Measurements from ENCODE around the gene GSN. TPM values are rescaled to one million over a fixed set of nuclear protein-coding genes. Genes with fewer than 3 reads are reported as not detected.

GSN gene
- polyA plus RNA-seq (2013, experiment 1 of 4): 84.5 TPM
- 93.5 TPM for polyA plus RNA-seq (2013, experiment 2 of 4)
- 70.9 TPM for polyA plus RNA-seq (2013, experiment 3 of 4)
- polyA plus RNA-seq (2013, experiment 4 of 4): 76.8 TPM

GRCh38 chr9:121267689-121268597, at the start of gene GSN:
Gene GSN (plus strand): TSS chr9:121268162. CDS start chr9:121301972, 33,810 bp downstream.
- H3K4me1 ChIP-seq (ENCODE audit: control insufficient read depth, insufficient read depth, low read length): peaks cover 36% of the 10 kb centered on the region
- H3K27me3 ChIP-seq (ENCODE audit: control insufficient read depth, insufficient read depth, low read length, poor library complexity, severe bottlenecking): peaks cover 22% of the 10 kb centered on the region
- 1% methylated on average over 64 of the region's 64 CpGs for WGBS, 2 experiments
- H3K4me3 ChIP-seq (ENCODE audit: insufficient read depth, low read depth, low read length): peak within 1 kb of the TSS; percentile 67
- no peaks in the 10 kb centered on the region for H3K9me3 ChIP-seq (ENCODE audit: control insufficient read depth, low read length)
- peak within 1 kb of the TSS; percentile 23 for H3K27ac ChIP-seq (ENCODE audit: insufficient read depth, low read depth, low read length, poor library complexity, severe bottlenecking)
- H3K36me3 ChIP-seq (ENCODE audit: control insufficient read depth, insufficient read depth, low read length): no peaks in the 10 kb centered on the region

DNA sequence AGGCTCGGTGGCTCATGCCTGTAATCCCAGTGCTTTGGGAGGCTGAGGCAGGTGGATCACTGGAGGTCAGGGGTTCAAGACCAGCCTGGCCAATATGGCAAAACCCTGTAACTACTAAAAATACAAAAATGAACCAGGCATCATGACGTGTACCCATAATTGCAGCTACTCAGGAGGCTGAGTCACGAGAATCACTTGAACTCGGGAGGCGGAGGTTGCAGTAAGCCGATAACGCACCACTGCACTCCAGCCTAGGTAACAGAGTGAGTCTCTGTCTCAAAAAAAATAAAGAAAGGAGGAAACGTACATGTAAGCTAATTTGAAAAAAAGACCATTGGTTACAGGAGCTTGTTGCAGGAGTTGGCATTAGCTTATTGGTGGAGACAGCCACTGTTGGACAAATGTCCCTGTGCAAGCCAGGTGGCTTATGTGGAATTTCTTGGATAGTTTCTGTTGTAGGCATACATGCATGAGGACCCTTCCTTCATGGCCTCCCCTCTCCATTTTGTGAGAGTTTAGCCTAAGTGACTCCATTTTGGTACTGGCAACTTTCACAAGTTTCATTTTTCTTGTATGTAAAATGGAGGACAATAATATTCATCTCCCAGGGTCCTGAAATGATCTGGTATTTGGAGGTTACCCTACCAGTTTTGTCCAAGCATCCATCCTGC, 49.5 kb upstream of the GSN start:
- no peak overlapping the region for H3K4me3 ChIP-seq (ENCODE audit: insufficient read depth, low read depth, low read length)
- peaks cover 16% of the 10 kb centered on the region for H3K4me1 ChIP-seq (ENCODE audit: control insufficient read depth, insufficient read depth, low read length)
- H3K36me3 ChIP-seq (ENCODE audit: control insufficient read depth, insufficient read depth, low read length): no peaks in the 10 kb centered on the region
- no peaks in the 10 kb centered on the region for H3K27me3 ChIP-seq (ENCODE audit: control insufficient read depth, insufficient read depth, low read length, poor library complexity, severe bottlenecking)
- H3K9me3 ChIP-seq (ENCODE audit: control insufficient read depth, low read length): no peaks in the 10 kb centered on the region
- WGBS, 2 experiments: 94 to 97% methylated on average over 8 of the region's 8 CpGs
- no peak overlapping the region for H3K27ac ChIP-seq (ENCODE audit: insufficient read depth, low read depth, low read length, poor library complexity, severe bottlenecking)

GRCh38 chr9:121219530-121219929, 48.4 kb upstream of the GSN start:
- Histone ChIP-seq H3K27me3 (ENCODE audit: control insufficient read depth, insufficient read depth, low read length, poor library complexity, severe bottlenecking) (no peaks in the 10 kb centered on the region), H3K27ac (ENCODE audit: insufficient read depth, low read depth, low read length, poor library complexity, severe bottlenecking) (no peak overlapping the region), H3K4me1 (ENCODE audit: control insufficient read depth, insufficient read depth, low read length) (peaks cover 16% of the 10 kb centered on the region), H3K4me3 (ENCODE audit: insufficient read depth, low read depth, low read length) (no peak overlapping the region), H3K36me3 (ENCODE audit: control insufficient read depth, insufficient read depth, low read length) (no peaks in the 10 kb centered on the region), H3K9me3 (ENCODE audit: control insufficient read depth, low read length) (no peaks in the 10 kb centered on the region)
- 85 to 88% methylated on average over 3 of the region's 3 CpGs for WGBS, 2 experiments

DNA sequence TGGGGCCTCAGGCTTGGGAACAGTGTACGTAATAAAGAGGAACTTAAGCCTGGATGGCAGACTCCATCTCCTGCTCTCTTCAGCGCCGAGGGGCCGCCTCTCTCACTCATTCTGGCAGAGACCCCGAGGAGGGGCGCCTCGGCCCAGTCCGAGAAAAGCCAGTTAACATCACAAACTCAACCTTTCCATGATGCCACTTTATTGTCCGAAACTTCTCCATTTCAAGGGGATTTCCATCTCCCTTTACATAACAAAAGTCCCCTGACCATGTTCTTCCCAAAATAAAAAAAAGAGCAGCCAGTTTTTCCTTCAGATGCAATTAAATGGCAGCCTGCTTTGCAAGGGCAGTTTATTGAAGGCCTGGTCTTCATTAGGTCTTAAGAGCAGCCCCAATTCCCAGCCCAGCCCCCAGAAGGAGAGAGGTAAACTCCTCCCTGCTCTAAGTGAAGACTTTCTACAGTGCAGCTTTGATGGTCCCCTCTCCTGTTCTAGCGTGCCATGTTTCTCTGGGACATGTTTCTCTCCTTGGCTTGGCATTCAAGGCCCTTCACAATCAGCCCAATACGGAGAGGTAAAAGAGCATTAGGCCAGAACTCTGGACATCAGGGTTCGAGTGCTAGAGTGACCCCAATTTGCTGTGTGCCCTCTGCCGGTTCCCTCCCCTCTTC, 46.8 kb upstream of the GSN start:
- Histone ChIP-seq H3K4me1 (ENCODE audit: control insufficient read depth, insufficient read depth, low read length) (peaks cover 16% of the 10 kb centered on the region), H3K36me3 (ENCODE audit: control insufficient read depth, insufficient read depth, low read length) (no peaks in the 10 kb centered on the region), H3K27me3 (ENCODE audit: control insufficient read depth, insufficient read depth, low read length, poor library complexity, severe bottlenecking) (no peaks in the 10 kb centered on the region), H3K4me3 (ENCODE audit: insufficient read depth, low read depth, low read length) (no peak overlapping the region), H3K9me3 (ENCODE audit: control insufficient read depth, low read length) (no peaks in the 10 kb centered on the region), H3K27ac (ENCODE audit: insufficient read depth, low read depth, low read length, poor library complexity, severe bottlenecking) (peak overlapping the region; percentile 36)
- 15 to 18% methylated on average over 13 of the region's 13 CpGs for WGBS, 2 experiments

DNA sequence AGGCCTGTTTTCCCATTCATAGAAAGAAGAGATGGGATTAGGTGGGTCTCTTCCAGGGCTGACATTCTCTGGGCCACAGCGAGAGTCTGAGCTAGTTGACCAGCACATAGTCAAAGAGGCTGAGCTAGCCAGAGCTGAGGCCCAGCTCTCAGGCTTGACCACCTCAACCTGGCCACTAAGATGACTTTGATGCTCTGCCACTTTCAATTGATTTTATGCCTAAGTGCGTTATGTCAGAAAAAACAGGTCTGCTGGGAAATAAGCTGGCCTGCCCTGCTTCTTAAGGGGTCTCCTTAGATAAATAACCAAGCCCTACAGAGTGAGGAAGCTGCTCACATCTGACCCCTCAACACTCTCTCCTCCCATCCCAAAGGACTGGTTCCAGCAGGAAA, 46.3 kb upstream of the GSN start:
- Histone ChIP-seq H3K27me3 (ENCODE audit: control insufficient read depth, insufficient read depth, low read length, poor library complexity, severe bottlenecking) (no peaks in the 10 kb centered on the region), H3K9me3 (ENCODE audit: control insufficient read depth, low read length) (no peaks in the 10 kb centered on the region), H3K4me3 (ENCODE audit: insufficient read depth, low read depth, low read length) (no peak overlapping the region), H3K36me3 (ENCODE audit: control insufficient read depth, insufficient read depth, low read length) (no peaks in the 10 kb centered on the region), H3K27ac (ENCODE audit: insufficient read depth, low read depth, low read length, poor library complexity, severe bottlenecking) (peak overlapping the region; percentile 36), H3K4me1 (ENCODE audit: control insufficient read depth, insufficient read depth, low read length) (peaks cover 16% of the 10 kb centered on the region)
- 69 to 75% methylated on average over 2 of the region's 2 CpGs for WGBS, 2 experiments

DNA sequence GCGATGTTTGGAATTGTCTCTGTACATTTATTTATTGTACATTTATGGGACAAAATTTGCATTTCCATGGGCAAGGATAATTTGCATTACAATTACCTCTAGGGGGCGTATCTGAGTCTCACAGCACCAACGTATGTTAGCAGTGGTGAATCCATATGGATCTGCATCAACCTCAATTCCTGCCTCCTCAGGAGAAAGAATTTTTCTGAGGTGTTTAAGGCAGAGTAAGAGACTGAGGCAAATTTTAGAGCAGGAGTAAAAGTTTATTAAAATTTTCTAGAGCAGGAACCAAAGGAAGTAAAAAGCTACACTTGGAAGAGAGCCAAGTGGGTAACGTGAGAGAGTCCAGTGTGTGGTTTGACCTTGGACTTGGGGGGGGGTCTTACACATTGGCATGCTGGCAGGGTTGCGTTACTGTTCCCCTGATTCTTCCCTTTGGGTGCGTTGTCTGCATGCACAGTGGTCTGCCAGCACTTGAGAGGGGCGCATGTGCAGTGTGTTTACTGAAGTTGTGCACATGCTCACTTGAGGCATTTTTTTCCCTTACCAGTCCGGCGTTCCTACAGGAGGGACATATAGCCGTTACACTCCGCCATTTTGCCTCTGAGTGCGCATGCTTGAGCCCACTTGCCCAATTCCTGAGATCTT, 45.3 kb upstream of the GSN start:
- peaks cover 16% of the 10 kb centered on the region for H3K4me1 ChIP-seq (ENCODE audit: control insufficient read depth, insufficient read depth, low read length)
- H3K4me3 ChIP-seq (ENCODE audit: insufficient read depth, low read depth, low read length): no peak overlapping the region
- H3K36me3 ChIP-seq (ENCODE audit: control insufficient read depth, insufficient read depth, low read length): no peaks in the 10 kb centered on the region
- no peaks in the 10 kb centered on the region for H3K9me3 ChIP-seq (ENCODE audit: control insufficient read depth, low read length)
- 81% methylated on average over 11 to 12 of the region's 12 CpGs for WGBS, 2 experiments
- H3K27ac ChIP-seq (ENCODE audit: insufficient read depth, low read depth, low read length, poor library complexity, severe bottlenecking): no peak overlapping the region
- no peaks in the 10 kb centered on the region for H3K27me3 ChIP-seq (ENCODE audit: control insufficient read depth, insufficient read depth, low read length, poor library complexity, severe bottlenecking)

GRCh38 chr9:121225240-121225639, 42.7 kb upstream of the GSN start:
- WGBS, 2 experiments: 72 to 85% methylated on average over 5 of the region's 5 CpGs
- Histone ChIP-seq H3K4me3 (ENCODE audit: insufficient read depth, low read depth, low read length) (no peak overlapping the region), H3K27ac (ENCODE audit: insufficient read depth, low read depth, low read length, poor library complexity, severe bottlenecking) (no peak overlapping the region), H3K9me3 (ENCODE audit: control insufficient read depth, low read length) (no peaks in the 10 kb centered on the region), H3K27me3 (ENCODE audit: control insufficient read depth, insufficient read depth, low read length, poor library complexity, severe bottlenecking) (no peaks in the 10 kb centered on the region), H3K36me3 (ENCODE audit: control insufficient read depth, insufficient read depth, low read length) (no peaks in the 10 kb centered on the region), H3K4me1 (ENCODE audit: control insufficient read depth, insufficient read depth, low read length) (peaks cover 16% of the 10 kb centered on the region)

- Histone ChIP-seq H3K9me3 (ENCODE audit: control insufficient read depth, low read length) (no peaks in the 10 kb centered on the region), H3K4me1 (ENCODE audit: control insufficient read depth, insufficient read depth, low read length) (peaks cover 6% of the 10 kb centered on the region), H3K27ac (ENCODE audit: insufficient read depth, low read depth, low read length, poor library complexity, severe bottlenecking) (no peak overlapping the region), H3K4me3 (ENCODE audit: insufficient read depth, low read depth, low read length) (no peak overlapping the region), H3K27me3 (ENCODE audit: control insufficient read depth, insufficient read depth, low read length, poor library complexity, severe bottlenecking) (no peaks in the 10 kb centered on the region), H3K36me3 (ENCODE audit: control insufficient read depth, insufficient read depth, low read length) (no peaks in the 10 kb centered on the region)
- WGBS, 2 experiments: 94 to 100% methylated on average over 2 of the region's 2 CpGs
Observed at GRCh38 chr9:121226175-121226574, 41.8 kb upstream of the GSN start.

DNA sequence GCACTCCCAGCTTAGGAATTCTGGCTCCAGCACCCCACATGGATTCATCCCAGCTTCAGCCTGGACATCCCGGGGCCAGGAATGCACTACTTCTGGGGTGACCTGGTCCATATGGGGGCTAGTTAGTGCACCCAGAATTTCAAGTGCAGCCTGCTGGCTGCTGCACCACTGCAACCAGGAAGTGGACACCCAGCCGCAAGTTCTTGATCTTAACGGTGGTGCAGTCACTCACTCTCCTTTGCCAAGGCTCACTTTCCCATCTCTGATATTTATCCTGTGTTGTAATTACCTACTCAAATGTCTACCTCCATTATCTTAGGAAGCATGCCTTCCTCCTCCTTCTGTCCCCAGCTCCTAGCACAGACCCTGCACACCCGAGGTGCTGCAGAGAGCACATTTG, 40.1 kb upstream of the GSN start:
- Histone ChIP-seq H3K27me3 (ENCODE audit: control insufficient read depth, insufficient read depth, low read length, poor library complexity, severe bottlenecking) (no peaks in the 10 kb centered on the region), H3K36me3 (ENCODE audit: control insufficient read depth, insufficient read depth, low read length) (no peaks in the 10 kb centered on the region), H3K9me3 (ENCODE audit: control insufficient read depth, low read length) (no peaks in the 10 kb centered on the region), H3K4me3 (ENCODE audit: insufficient read depth, low read depth, low read length) (no peak overlapping the region), H3K4me1 (ENCODE audit: control insufficient read depth, insufficient read depth, low read length) (no peaks in the 10 kb centered on the region), H3K27ac (ENCODE audit: insufficient read depth, low read depth, low read length, poor library complexity, severe bottlenecking) (no peak overlapping the region)
- WGBS, 2 experiments: 91 to 92% methylated on average over 4 of the region's 4 CpGs
